K562 (cell line): ENCODE results near the gene CERS6. TPM values are rescaled to one million over a fixed set of nuclear protein-coding genes. Genes with fewer than 3 reads are reported as not detected.

Experiments
- ATAC-seq: fragments of 200-7000 bp; cut with Tn5 transposase; 3 replicates; pipeline ENCODE4 v1.9.1; 2020; ENCODE audit warnings: moderate library complexity
- BruUV-seq: library from RNA; stranded (reverse); fragments of 400-500 nt; replicated peaks from 2 replicates; lab custom pipeline; 2021; lab: Mats Ljungman, UMichigan
- CTCF ChIA-PET: fragments of 300-600 bp; formaldehyde crosslinking; extraction: SDS; loops from one replicate; lab custom pipeline; 2021; ENCODE audit warnings: low intra/inter-chr PET ratio; lab: Yijun Ruan, JAX
- POLR2A ChIA-PET: fragments of 300-600, 350-650 bp; sonication (Branson Sonifier 250); formaldehyde crosslinking; extraction: SDS; loops from one replicate; lab custom pipeline; 2021; ENCODE audit warnings: antibody characterized with exemption, inconsistent platforms; lab: Yijun Ruan, JAX
- DNase-seq, 4 experiments: peaks; one replicate each; pipeline versions ENCODE4 v3.0.0 to v3.0.0-alpha.2; 2011 to 2018; ENCODE audit warnings: low spot score in 3 of 4, mixed read lengths in 3 of 4; ENCODE audit errors: extremely low read depth in 1 of 4
- FAIRE-seq: peaks from 2 replicates; lab custom pipeline; 2011; peaks lifted over from hg19 to GRCh38; lab: Jason Lieb, UNC
- H2AFZ ChIP-seq: 2 replicates; pipeline ENCODE4 v1.6.0; 2011; ENCODE audit warnings: low read depth, low read length, control low read depth, inconsistent platforms
- H3K27ac ChIP-seq: fragments of 200-600 bp; 3 replicates; pipeline ENCODE4 v1.8.0; 2011; ENCODE audit warnings: low read depth, mild to moderate bottlenecking, control low read depth, inconsistent platforms, low read length, moderate library complexity, mixed read lengths; ENCODE audit errors: extremely low read depth
- H3K27me3 ChIP-seq, 2 experiments: fragments of 300-600 bp in 1 of 2; 2 replicates in 1 of 2; 3 replicates in 1 of 2; pipeline versions ENCODE4 v1.6.0 to v1.8.0; 2011; ENCODE audit warnings: inconsistent platforms in 2 of 2, low read length in 2 of 2, mild to moderate bottlenecking in 1 of 2, mixed read lengths in 1 of 2, moderate library complexity in 1 of 2; ENCODE audit not compliant: control insufficient read depth in 2 of 2, insufficient read depth in 2 of 2
- H3K36me3 ChIP-seq: fragments of 300-600 bp; 3 replicates; pipeline ENCODE4 v1.8.0; 2011; ENCODE audit warnings: mild to moderate bottlenecking, low read length, inconsistent platforms; ENCODE audit not compliant: control insufficient read depth, insufficient read depth
- H3K4me1 ChIP-seq, 2 experiments: fragments of 200-600 bp in 1 of 2; replicated peaks in 1 of 2; 2 replicates in 1 of 2; 3 replicates in 1 of 2; pipeline versions ENCODE4 v1.5.1 to v1.8.0; 2011; ENCODE audit warnings: inconsistent platforms in 2 of 2, low read length in 2 of 2, mild to moderate bottlenecking in 1 of 2, mixed read lengths in 1 of 2, moderate library complexity in 1 of 2; ENCODE audit not compliant: control insufficient read depth in 2 of 2, insufficient read depth in 2 of 2
- H3K4me2 ChIP-seq: 2 replicates; pipeline ENCODE4 v1.6.1; 2011; ENCODE audit warnings: low read length, control low read depth, inconsistent platforms, mixed read lengths; ENCODE audit not compliant: insufficient read depth
- H3K4me3 ChIP-seq: fragments of 200-600 bp; sonication (generic), shearing (Covaris generic); 2 replicates; pipeline ENCODE4 v1.5.1; 2016; ENCODE audit warnings: control low read depth, inconsistent platforms
- H3K79me2 ChIP-seq: fragments of 200-600 bp; 3 replicates; pipeline ENCODE4 v1.8.0; 2011; ENCODE audit warnings: low read length, inconsistent platforms; ENCODE audit not compliant: control insufficient read depth, insufficient read depth
- H3K9ac ChIP-seq, 2 experiments: 2 replicates each; pipeline versions ENCODE4 v1.6.0 to v1.6.1; 2011; ENCODE audit warnings: low read depth in 2 of 2, low read length in 2 of 2, control low read depth in 1 of 2, inconsistent platforms in 1 of 2, mild to moderate bottlenecking in 1 of 2, mixed read lengths in 1 of 2; ENCODE audit not compliant: insufficient read depth in 1 of 2
- H3K9me1 ChIP-seq: one replicate; pipeline ENCODE4 v1.6.0; 2011; ENCODE audit warnings: inconsistent platforms, mild to moderate bottlenecking, low read length, moderate library complexity; ENCODE audit not compliant: control insufficient read depth, insufficient read depth
- H3K9me3 ChIP-seq: replicated peaks from 2 replicates; pipeline ENCODE4 v1.5.1; 2011; ENCODE audit warnings: low read depth, low read length, inconsistent platforms; ENCODE audit not compliant: control insufficient read depth, insufficient read depth
- H4K20me1 ChIP-seq: replicated peaks from 2 replicates; pipeline ENCODE4 v1.6.1; 2011; ENCODE audit warnings: low read length, inconsistent platforms, mixed read lengths; ENCODE audit not compliant: control insufficient read depth, insufficient read depth
- ILK ChIP-seq: fragments of 450-650 bp; IDR thresholded peaks from 2 replicates; pipeline ENCODE4 v1.6.1; 2016; ENCODE audit warnings: missing genetic modification characterization, low read depth, mild to moderate bottlenecking, missing compliant biosample characterization, moderate library complexity, borderline replicate concordance
- MAFF ChIP-seq: IDR thresholded peaks from 2 replicates; pipeline ENCODE4 v1.6.1; 2012; ENCODE audit warnings: low read length, improper control_type of control experiment
- WGBS: fragments of 100-300 bp; shearing (Covaris generic); methylation state at CpG from one replicate; pipeline ENCODE4 v1.1.6; 2016; ENCODE audit warnings: low coverage, mixed read lengths; ENCODE audit not compliant: insufficient coverage; ENCODE audit errors: missing lambda C conversion rate; 5-methylcytosine and 5-hydroxymethylcytosine counted together
- in situ Hi-C: fragments of 300-500 bp; cut with MboI; formaldehyde crosslinking; loops from 4 replicates; pipeline ENCODE4 v1.15.0; 2018; ENCODE audit warnings: inconsistent platforms, mixed read lengths
- intact Hi-C: fragments of 100-400 bp; cut with micrococcal nuclease; formaldehyde crosslinking; loops from 2 replicates; pipeline ENCODE4 v1.14.2; 2022
- polyA plus RNA-seq, 8 experiments: library from polyadenylated mRNA; depleted of rRNA in 4 of 8; stranded (reverse) in 5 of 8; unstranded in 3 of 8; fragments of >200 nt; fragmentation: Nextera tagmentation in 2 of 8; fragmentation: Illumina TruSeq in 1 of 8; extraction: Ambion mirVana in 2 of 8; extraction: Trizol in 1 of 8; gene quantifications; 2 replicates each; pipeline versions ENCODE4 v1.2.1 to v1.2.3, GENCODE V29; 2011 to 2014; ENCODE audit warnings: inconsistent platforms in 1 of 8, missing spikeins in 1 of 8
- total RNA-seq, 7 experiments: library from RNA; depleted of rRNA in 6 of 7; stranded (reverse); fragments of >200 nt in 6 of 7; fragmentation: Illumina TruSeq in 2 of 7; extraction: Trizol in 2 of 7; gene quantifications; 2 replicates each; pipeline versions ENCODE4 v1.2.1 to v1.2.3, GENCODE V29; 2011 to 2021; ENCODE audit warnings: low replicate concordance in 1 of 7
- TF ChIP-seq, protein P1 (sequence below): fragments of 250-450 bp; sonication (Bioruptor Pico); IDR thresholded peaks from 2 replicates; pipeline ENCODE4 v1.6.1; 2021; ENCODE audit warnings: mild to moderate bottlenecking
- TF ChIP-seq, protein P2 (sequence below), 3 experiments: fragments of 200-800 bp in 1 of 3; sonication (Bioruptor generic) in 1 of 3; sonication (generic) in 1 of 3; formaldehyde crosslinking in 1 of 3; IDR thresholded peaks; 2 replicates each; pipeline versions ENCODE4 v1.6.1 to v1.8.0; 2016 to 2022; ENCODE audit warnings: mild to moderate bottlenecking in 2 of 3, missing compliant biosample characterization in 2 of 3, missing genetic modification characterization in 2 of 3, missing genetic modification reagents in 1 of 3
- TF ChIP-seq, protein P3 (sequence below): fragments of 450-650 bp; IDR thresholded peaks from 2 replicates; pipeline ENCODE4 v1.6.1; 2016; ENCODE audit warnings: mild to moderate bottlenecking, moderate library complexity
- TF ChIP-seq, protein P4 (sequence below): sonication (generic); formaldehyde crosslinking; IDR thresholded peaks from 2 replicates; pipeline ENCODE4 v1.9.0; 2022; ENCODE audit warnings: mild to moderate bottlenecking, missing genetic modification reagents

Gene CERS6
- total and polyA plus RNA-seq, 9 of the 15 experiments (the other 6 are each of a cell fraction or from before 2014, with no cell fraction given), result 1.6 to 13.6 (median 11.4) TPM

DNA sequence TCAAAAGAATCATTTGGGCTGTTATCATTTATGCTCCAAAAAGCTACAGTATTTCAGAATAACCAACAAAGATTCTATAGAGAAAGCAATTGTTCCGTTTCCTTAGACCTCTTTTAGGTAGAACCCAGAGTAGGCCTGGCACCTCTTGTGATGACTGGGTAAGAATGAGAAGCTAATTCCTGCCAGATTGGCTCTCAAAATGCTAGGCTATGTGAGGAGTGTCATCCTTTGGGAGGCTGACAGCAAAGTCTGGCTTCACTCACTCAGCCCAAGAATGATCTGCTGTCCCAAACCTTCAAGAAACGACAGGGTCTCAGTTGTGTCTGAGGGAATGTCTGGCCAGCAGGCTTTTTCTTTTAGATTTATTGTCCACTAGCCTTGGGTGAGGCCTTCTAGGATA lies 4.5 kb downstream of the CERS6 start:
- no peaks in the 10 kb centered on the region for H3K9me1 ChIP-seq
- FAIRE-seq (no peak), ATAC-seq (no peak), DNase-seq (no peak)
- H4K20me1 ChIP-seq, result no peaks in the 10 kb centered on the region
- H3K36me3 ChIP-seq, result no peaks in the 10 kb centered on the region
- H3K79me2 ChIP-seq, result peaks cover 66% of the 10 kb centered on the region
- H3K4me1 ChIP-seq, result peaks cover 8 to 18% of the 10 kb centered on the region in 2 experiments; a peak in 3 of 5 replicates
- H3K9ac ChIP-seq, result no peak overlapping the region
- no peak overlapping the region for H2AFZ ChIP-seq
- H3K27me3 ChIP-seq, result no peaks in the 10 kb centered on the region
- no peaks in the 10 kb centered on the region for H3K9me3 ChIP-seq
- POLR2A ChIA-PET, result interaction anchor here (0.7 to 1.6 kb wide), 4 partner anchors 9 to 30 kb away, joined by 3 to 7 read pairs (median 4); no protein-coding TSS in a partner anchor
- CTCF ChIA-PET, result no interaction called here
- no TSS peak for BruUV-seq
- no peak overlapping the region for H3K4me2 ChIP-seq
- intact Hi-C loops (no loop called here), in situ Hi-C loops (no loop called here)
- no peak overlapping the region for H3K4me3 ChIP-seq
- 33% methylated on average over 2 of the region's 2 CpGs for WGBS
- no peak overlapping the region for H3K27ac ChIP-seq
- no peak for TF ChIP-seq MAFF
- TF ChIP-seq ILK (tag), result no peak
- TF ChIP-seq, protein P1, sequence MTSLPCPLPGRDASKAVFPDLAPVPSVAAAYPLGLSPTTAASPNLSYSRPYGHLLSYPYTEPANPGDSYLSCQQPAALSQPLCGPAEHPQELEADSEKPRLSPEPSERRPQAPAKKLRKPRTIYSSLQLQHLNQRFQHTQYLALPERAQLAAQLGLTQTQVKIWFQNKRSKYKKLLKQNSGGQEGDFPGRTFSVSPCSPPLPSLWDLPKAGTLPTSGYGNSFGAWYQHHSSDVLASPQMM, result no peak
- TF ChIP-seq, protein P2, sequence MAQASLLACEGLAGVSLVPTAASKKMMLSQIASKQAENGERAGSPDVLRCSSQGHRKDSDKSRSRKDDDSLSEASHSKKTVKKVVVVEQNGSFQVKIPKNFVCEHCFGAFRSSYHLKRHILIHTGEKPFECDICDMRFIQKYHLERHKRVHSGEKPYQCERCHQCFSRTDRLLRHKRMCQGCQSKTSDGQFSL (CRISPR knock-in tag; IDR thresholded peaks at IDR 0.05), result no peak
- TF ChIP-seq, protein P2 (tag; IDR thresholded peaks at IDR 0.05), result no peak
- TF ChIP-seq, protein P3, sequence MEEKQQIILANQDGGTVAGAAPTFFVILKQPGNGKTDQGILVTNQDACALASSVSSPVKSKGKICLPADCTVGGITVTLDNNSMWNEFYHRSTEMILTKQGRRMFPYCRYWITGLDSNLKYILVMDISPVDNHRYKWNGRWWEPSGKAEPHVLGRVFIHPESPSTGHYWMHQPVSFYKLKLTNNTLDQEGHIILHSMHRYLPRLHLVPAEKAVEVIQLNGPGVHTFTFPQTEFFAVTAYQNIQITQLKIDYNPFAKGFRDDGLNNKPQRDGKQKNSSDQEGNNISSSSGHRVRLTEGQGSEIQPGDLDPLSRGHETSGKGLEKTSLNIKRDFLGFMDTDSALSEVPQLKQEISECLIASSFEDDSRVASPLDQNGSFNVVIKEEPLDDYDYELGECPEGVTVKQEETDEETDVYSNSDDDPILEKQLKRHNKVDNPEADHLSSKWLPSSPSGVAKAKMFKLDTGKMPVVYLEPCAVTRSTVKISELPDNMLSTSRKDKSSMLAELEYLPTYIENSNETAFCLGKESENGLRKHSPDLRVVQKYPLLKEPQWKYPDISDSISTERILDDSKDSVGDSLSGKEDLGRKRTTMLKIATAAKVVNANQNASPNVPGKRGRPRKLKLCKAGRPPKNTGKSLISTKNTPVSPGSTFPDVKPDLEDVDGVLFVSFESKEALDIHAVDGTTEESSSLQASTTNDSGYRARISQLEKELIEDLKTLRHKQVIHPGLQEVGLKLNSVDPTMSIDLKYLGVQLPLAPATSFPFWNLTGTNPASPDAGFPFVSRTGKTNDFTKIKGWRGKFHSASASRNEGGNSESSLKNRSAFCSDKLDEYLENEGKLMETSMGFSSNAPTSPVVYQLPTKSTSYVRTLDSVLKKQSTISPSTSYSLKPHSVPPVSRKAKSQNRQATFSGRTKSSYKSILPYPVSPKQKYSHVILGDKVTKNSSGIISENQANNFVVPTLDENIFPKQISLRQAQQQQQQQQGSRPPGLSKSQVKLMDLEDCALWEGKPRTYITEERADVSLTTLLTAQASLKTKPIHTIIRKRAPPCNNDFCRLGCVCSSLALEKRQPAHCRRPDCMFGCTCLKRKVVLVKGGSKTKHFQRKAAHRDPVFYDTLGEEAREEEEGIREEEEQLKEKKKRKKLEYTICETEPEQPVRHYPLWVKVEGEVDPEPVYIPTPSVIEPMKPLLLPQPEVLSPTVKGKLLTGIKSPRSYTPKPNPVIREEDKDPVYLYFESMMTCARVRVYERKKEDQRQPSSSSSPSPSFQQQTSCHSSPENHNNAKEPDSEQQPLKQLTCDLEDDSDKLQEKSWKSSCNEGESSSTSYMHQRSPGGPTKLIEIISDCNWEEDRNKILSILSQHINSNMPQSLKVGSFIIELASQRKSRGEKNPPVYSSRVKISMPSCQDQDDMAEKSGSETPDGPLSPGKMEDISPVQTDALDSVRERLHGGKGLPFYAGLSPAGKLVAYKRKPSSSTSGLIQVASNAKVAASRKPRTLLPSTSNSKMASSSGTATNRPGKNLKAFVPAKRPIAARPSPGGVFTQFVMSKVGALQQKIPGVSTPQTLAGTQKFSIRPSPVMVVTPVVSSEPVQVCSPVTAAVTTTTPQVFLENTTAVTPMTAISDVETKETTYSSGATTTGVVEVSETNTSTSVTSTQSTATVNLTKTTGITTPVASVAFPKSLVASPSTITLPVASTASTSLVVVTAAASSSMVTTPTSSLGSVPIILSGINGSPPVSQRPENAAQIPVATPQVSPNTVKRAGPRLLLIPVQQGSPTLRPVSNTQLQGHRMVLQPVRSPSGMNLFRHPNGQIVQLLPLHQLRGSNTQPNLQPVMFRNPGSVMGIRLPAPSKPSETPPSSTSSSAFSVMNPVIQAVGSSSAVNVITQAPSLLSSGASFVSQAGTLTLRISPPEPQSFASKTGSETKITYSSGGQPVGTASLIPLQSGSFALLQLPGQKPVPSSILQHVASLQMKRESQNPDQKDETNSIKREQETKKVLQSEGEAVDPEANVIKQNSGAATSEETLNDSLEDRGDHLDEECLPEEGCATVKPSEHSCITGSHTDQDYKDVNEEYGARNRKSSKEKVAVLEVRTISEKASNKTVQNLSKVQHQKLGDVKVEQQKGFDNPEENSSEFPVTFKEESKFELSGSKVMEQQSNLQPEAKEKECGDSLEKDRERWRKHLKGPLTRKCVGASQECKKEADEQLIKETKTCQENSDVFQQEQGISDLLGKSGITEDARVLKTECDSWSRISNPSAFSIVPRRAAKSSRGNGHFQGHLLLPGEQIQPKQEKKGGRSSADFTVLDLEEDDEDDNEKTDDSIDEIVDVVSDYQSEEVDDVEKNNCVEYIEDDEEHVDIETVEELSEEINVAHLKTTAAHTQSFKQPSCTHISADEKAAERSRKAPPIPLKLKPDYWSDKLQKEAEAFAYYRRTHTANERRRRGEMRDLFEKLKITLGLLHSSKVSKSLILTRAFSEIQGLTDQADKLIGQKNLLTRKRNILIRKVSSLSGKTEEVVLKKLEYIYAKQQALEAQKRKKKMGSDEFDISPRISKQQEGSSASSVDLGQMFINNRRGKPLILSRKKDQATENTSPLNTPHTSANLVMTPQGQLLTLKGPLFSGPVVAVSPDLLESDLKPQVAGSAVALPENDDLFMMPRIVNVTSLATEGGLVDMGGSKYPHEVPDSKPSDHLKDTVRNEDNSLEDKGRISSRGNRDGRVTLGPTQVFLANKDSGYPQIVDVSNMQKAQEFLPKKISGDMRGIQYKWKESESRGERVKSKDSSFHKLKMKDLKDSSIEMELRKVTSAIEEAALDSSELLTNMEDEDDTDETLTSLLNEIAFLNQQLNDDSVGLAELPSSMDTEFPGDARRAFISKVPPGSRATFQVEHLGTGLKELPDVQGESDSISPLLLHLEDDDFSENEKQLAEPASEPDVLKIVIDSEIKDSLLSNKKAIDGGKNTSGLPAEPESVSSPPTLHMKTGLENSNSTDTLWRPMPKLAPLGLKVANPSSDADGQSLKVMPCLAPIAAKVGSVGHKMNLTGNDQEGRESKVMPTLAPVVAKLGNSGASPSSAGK, result no peak
- TF ChIP-seq, protein P4, sequence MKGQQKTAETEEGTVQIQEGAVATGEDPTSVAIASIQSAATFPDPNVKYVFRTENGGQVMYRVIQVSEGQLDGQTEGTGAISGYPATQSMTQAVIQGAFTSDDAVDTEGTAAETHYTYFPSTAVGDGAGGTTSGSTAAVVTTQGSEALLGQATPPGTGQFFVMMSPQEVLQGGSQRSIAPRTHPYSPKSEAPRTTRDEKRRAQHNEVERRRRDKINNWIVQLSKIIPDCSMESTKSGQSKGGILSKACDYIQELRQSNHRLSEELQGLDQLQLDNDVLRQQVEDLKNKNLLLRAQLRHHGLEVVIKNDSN (CRISPR knock-in tag), result no peak
